NCI-H524 (cell line): ENCODE data around the gene ZNF878.
A peak's percentile ranks its signal among the peaks of the same experiment; 100 is the strongest.
"Not testable (repeated sequence)": the region's sequence is repeated elsewhere in the genome, so short reads cannot be mapped to it uniquely, and the experiment has no call there.

Source experiments
- DNase-seq, 2 experiments: peaks; one replicate each; lab custom pipeline; 2025; lab: John Stamatoyannopoulos, UW

ZNF878 gene

DNA sequence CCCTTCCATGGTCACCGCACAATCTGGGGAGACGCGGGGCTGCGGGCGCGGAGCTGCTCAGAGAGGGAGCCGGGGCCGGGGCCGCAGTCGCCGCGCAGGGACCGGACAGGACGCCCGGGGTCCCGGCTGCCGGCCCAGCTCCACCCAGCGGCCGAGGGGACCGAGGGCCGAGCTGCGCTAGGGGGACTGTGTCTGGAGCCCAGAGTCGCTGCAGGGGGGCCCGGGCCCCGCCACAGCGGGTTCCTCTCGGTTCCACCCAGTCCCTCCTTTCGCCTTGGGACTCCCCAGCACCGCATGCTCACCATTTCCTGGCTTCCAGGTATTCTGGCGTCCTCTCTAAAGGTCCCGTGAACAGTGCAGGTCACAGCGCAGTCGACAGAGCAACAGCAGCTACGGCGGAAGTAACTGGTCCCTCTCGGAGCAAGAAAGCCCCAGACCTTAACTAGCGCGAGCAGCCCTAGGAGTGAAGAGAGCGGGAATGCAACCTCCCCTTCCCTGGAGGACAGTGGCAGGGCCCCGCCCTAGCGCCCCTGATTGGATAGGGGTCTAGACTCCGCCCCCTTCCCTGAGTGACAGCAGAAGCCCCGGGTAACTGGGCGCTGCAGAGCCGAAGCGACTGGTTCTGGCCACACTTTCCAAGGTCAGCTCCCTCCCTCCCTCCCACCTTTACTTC, at the start of gene ZNF878:
ZNF878 (minus strand) TSS at position 465 of the 673 bp plus-strand sequence; CDS start at position 305, 160 bp downstream.
- peak; percentile 92 to 96 for DNase-seq

DNA sequence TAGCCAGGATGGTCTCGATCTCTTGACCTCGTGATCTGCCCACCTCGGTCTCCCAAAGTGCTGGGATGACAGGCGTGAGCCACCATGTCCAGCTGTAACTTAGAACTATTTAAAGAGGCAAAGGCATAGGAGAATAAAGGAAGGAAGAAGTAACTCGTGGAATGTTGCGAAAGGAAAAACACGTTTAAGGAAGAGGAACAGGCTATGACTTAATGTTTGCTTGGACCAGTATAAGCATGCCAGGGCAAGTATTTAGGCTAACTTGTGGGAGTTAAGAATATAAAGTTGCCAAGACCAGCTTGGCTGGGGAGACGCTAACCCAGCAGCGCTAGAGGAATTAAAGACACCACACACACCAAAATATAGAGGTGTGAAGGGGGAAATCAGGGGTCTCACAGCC, 45.3 kb upstream of the ZNF878 start:
- DNase-seq = no peak

DNA sequence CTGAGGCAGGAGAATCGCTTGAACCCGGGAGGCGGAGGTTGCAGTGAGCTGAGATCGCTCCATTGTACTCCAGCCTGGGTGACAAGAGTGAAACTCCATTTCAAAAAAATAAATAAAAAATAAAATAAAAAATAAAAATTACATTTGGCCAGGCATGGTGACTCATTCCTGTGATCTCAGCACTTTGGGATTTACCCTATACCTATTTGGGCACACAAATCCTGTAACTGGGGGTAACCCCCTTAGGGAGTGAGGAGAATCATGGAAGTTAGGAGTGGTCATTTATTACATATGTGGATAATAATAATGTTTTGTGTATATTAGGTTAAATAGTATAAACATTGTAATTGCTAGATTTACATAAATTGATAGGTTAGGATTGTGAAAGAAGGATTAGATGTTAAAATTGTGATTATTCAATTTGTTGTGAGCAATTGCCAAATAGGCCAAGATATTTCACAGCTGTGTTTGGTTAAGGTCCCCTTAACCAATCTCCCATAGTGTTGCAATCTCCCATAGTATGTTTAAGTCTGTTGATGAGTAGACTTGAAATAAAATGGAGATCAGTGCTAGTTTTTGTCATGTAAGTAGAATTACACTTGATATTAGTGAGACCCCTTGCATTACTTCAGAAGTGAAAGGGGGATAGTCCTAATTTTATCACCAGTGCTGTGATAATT, 42.5 kb upstream of the ZNF878 start:
- no peak for DNase-seq

GRCh38 chr19:12093777-12094176, 41.0 kb upstream of the ZNF878 start:
- no peak for DNase-seq

GRCh38 chr19:12092956-12093355, 40.2 kb upstream of the ZNF878 start:
- DNase-seq = no peak

GRCh38 chr19:12092065-12092867, 39.5 kb upstream of the ZNF878 start:
- peak in 1 of 2 experiments; percentile 13 for DNase-seq

- DNase-seq = peak in 1 of 2 experiments; percentile 58
Observed at GRCh38 chr19:12090807-12091206, 38.0 kb upstream of the ZNF878 start.

GRCh38 chr19:12085074-12085818, 32.5 kb upstream of the ZNF878 start:
- DNase-seq = no peak

- not testable (repeated sequence) for DNase-seq
Observed at GRCh38 chr19:12083336-12083735, 30.6 kb upstream of the ZNF878 start.

DNA sequence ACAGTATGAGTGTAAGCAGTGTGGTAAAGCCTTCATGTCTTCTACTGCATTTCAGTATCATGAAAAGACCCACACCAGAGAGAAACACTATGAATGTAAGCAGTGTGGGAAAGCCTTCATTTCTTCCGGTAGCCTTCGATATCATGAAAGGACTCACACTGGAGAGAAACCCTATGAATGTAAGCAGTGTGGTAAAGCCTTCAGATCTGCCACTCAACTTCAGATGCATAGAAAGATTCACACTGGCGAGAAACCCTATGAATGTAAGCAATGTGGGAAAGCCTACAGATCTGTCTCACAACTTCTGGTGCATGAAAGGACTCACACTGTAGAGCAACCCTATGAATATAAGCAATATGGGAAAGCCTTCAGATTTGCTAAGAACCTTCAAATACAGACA, 24.6 kb upstream of the ZNF878 start:
- no peak for DNase-seq

- not testable (repeated sequence) for DNase-seq
Observed at GRCh38 chr19:12076331-12076730, 23.6 kb upstream of the ZNF878 start.

DNA sequence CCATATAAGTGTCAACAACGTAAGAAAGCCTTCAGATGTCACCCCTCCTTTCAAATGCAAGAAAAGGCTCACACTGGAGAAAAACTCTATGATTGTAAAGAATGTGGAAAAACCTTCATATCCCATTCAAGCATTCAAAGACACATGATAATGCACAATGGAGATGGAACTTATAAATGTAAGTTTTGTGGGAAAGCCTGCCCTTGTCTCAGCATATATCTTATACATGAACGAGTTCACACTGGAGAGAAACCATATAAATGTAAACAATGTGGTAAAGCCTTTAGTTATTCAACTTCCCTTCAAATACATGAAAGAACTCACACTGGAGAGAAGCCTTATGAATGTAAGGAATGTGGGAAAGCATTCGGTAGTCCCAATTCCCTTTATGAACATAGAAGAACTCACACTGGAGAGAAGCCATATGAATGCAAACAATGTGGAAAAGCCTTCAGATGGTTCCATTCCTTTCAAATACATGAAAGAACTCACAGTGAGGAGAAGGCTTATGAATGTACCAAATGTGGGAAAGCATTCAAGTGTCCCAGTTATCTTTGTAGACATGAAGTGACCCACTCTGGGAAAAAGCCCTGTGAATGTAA, 22.9 kb upstream of the ZNF878 start:
- DNase-seq = no peak

DNA sequence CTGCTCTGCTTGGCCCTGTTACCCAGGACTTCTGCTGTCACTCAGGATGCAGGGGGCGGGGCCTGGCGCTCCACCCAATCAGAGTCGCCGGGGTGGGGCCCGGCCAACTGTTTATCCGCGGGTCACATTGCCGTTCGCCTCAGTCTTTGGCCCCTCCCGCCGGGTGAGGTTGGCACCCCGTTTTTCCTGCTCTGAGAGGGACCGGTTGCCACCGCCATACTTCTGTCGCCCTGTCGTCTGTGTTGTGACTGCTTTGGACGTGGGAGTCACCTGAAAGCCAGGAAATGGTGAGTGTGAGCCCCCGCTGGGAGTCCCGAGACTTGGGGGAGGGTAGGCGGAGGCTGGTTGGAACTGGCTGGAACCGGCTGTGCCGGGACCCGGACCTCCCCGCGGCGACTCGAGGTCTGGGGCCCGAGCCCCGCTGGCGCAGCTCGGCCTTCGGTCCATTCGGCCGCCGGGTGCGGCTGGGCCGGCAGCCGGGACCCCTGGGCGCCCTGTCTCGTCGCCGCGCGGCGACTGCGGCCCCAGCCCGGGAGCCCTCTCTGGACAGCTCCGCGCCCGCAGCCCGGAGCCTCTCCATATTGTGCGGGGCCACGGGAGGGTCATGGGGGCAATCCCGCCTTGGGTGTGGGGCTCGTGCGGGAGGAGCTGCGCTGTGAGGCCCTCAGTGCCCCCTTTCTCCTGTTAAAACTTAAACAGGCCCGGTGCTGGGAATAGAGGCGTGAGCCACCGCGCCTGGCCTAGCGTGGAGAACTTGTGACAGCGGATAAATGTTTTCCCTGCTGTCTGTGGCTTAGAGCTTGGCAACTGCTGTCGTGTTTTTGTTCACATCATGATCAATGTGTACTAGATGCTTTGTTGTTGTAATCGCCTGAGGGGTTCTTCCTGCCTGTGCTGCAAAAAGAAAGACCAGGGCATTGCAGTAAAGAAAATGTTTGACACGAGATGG, 12.1 kb upstream of the ZNF878 start, which contains the start of gene ZNF844:
ZNF844 (plus strand) TSS at position 142 of the 949 bp plus-strand sequence; CDS start at position 285, 143 bp downstream.
- peak; percentile 50 to 73 for DNase-seq

DNA sequence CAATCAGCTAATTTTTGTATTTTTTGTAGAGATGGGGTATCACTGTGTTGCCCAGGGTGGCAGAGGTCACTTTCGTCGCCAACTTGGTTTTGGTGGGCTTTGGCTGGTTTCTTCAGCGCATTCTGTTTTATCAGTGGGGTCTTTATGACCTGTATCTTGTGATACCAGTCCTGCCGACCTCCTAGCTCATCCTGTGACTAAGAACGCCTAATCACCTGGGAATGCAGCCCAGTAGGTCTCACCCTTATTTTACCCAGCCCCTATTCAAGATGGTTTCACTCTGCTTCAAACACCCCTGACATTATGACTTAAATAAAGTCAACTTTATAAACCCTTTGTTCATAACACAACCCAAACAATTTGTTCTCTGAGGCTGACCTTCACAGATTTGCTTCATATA, 3.0 kb upstream of the ZNF878 start:
- no peak for DNase-seq

DNA sequence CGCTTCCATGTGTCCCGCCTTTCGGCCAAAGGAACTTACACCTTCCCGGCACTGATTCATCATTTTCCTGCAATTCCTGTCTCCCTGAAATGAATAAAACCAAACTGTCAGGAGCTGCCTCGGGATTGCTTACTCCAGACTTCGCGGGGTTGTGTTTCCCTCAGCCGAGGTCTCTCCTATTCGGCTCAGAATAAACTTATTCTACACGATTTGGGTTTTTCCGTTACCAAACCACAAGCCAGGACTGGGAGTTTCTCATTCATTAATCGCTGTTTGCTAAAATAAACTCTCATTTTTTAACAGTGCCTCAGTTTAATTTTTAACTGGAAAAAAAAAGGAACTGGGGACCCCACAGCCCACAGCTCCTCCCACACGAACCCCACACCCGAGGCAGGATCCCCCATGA, 667 bp downstream of the ZNF878 start:
- peak in 1 of 2 experiments; percentile 35 for DNase-seq

DNA sequence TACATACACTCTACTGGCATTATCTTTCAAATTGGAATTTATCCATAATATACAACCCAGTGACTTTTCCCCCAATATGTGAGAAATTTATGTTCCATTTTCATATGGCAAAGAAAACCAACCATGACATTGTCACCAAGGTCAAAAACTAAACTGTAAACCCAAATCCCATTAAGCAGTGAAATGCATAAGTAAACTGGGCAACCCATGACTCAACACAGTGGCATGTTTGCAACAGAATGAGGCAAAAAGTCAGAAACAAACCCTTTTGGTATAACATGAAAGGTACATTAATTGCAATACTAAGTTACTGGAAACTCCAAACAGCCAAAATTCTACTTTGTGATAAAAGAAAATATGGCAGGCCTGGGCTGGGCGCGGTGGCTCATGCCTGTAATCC, 4.9 kb downstream of the ZNF878 start:
- DNase-seq = no peak

GRCh38 chr19:12043752-12044422, 8.9 kb downstream of the ZNF878 start:
- DNase-seq = no peak

GRCh38 chr19:12042893-12043292, 9.9 kb downstream of the ZNF878 start:
- no peak for DNase-seq
